Tibial nerve (tissue), 4 donors: ENCODE measurements around the gene CHMP4B. TPM values are rescaled to one million over a fixed set of nuclear protein-coding genes. Genes with fewer than 3 reads are reported as not detected.

Source experiments
- DNase-seq, 2 donors: peaks; one replicate each; pipeline ENCODE4 v3.0.0-alpha.2; 2019; ENCODE audit warnings: low spot score in 2 of 2
- H3K27ac ChIP-seq, 4 donors: fragments of 200-600 bp; sonication (generic) in 3 of 4; one replicate each; pipeline ENCODE4 v1.5.1; 2017 to 2019; ENCODE audit warnings: mild to moderate bottlenecking in 1 of 4
- H3K27me3 ChIP-seq, 2 donors: fragments of 200-600 bp; sonication (generic) in 1 of 2; one replicate each; pipeline versions ENCODE4 v1.5.1 to v1.6.0; 2017 to 2019
- H3K36me3 ChIP-seq, 3 donors: fragments of 200-600 bp; sonication (generic); one replicate each; pipeline ENCODE4 v1.5.1; 2018 to 2019
- H3K4me1 ChIP-seq, 4 donors: fragments of 200-600 bp; sonication (generic) in 3 of 4; one replicate each; pipeline ENCODE4 v1.5.1; 2017 to 2019
- H3K4me3 ChIP-seq, 4 donors: fragments of 200-600 bp; sonication (generic) in 3 of 4; one replicate each; pipeline ENCODE4 v1.5.1; 2017 to 2019; ENCODE audit warnings: mild to moderate bottlenecking in 1 of 4, moderate library complexity in 1 of 4
- H3K9me3 ChIP-seq, 4 donors: fragments of 200-600 bp; sonication (generic) in 3 of 4; one replicate each; pipeline ENCODE4 v1.5.1; 2017 to 2019
- CTCF ChIP-seq, 5 experiments: fragments of 200-600 bp in 3 of 5; fragments of 450-650 bp in 2 of 5; sonication (generic) in 3 of 5; IDR thresholded peaks; one replicate each; pipeline ENCODE4 v1.5.1; 2016 to 2019; ENCODE audit warnings: antibody characterized with exemption in 5 of 5, mild to moderate bottlenecking in 3 of 5, moderate library complexity in 2 of 5
- EP300 ChIP-seq, 2 donors: sonication (generic); formaldehyde crosslinking; IDR thresholded peaks; one replicate each; pipeline ENCODE4 v1.6.1; 2017; ENCODE audit warnings: antibody characterized with exemption in 2 of 2, mild to moderate bottlenecking in 1 of 2
- POLR2A ChIP-seq, 2 donors: fragments of 450-650 bp; IDR thresholded peaks; one replicate each; pipeline ENCODE4 v1.6.1; 2017; ENCODE audit warnings: antibody characterized with exemption in 2 of 2, mild to moderate bottlenecking in 2 of 2, moderate library complexity in 2 of 2
- WGBS, 2 donors: methylation state at CpG; one replicate each; pipeline ENCODE4 v1.1.5; 2018; 5-methylcytosine and 5-hydroxymethylcytosine counted together
- total RNA-seq, 4 donors: library from RNA; depleted of rRNA; stranded (reverse); fragments of >200 nt; gene quantifications; one replicate each; pipeline ENCODE4 v1.1.0, GENCODE V29; 2016

CHMP4B gene
- total RNA-seq, 4 donors from 2014 or later: 72.0 to 93.1 (median 78.9) TPM

GRCh38 chr20:33838035-33838864 lies 27.1 kb downstream of the CHMP4B start:
- no peaks in the 10 kb centered on the region for H3K36me3 ChIP-seq
- H3K4me1 ChIP-seq: peaks cover 0 to 78% (median 52%) of the 10 kb centered on the region in 4 donors
- TF ChIP-seq POLR2A (IDR thresholded peaks at IDR 0.05) (no peak), EP300 (IDR thresholded peaks at IDR 0.05) (no peak), CTCF (IDR thresholded peaks at IDR 0.05) (no peak)
- no peak overlapping the region for H3K27ac ChIP-seq
- WGBS, 2 donors: 79 to 82% methylated on average over 8 of the region's 8 CpGs
- H3K4me3 ChIP-seq: no peak overlapping the region
- DNase-seq: no peak
- H3K27me3 ChIP-seq: no peaks in the 10 kb centered on the region
- no peaks in the 10 kb centered on the region for H3K9me3 ChIP-seq

GRCh38 chr20:33839591-33839990 lies 28.4 kb downstream of the CHMP4B start:
- H3K9me3 ChIP-seq: no peaks in the 10 kb centered on the region
- no peak overlapping the region for H3K4me3 ChIP-seq
- peaks cover 0 to 86% (median 64%) of the 10 kb centered on the region in 4 donors for H3K4me1 ChIP-seq
- H3K36me3 ChIP-seq: no peaks in the 10 kb centered on the region
- no peaks in the 10 kb centered on the region for H3K27me3 ChIP-seq
- TF ChIP-seq CTCF (IDR thresholded peaks at IDR 0.05) (no peak), EP300 (IDR thresholded peaks at IDR 0.05) (no peak), POLR2A (IDR thresholded peaks at IDR 0.05) (no peak)
- no peak for DNase-seq
- no peak overlapping the region for H3K27ac ChIP-seq
- WGBS, 2 donors: 84 to 88% methylated on average over 3 of the region's 3 CpGs

GRCh38 chr20:33840160-33840559 lies 29.0 kb downstream of the CHMP4B start:
- no peak overlapping the region for H3K27ac ChIP-seq
- H3K27me3 ChIP-seq: no peaks in the 10 kb centered on the region
- no peak overlapping the region for H3K4me3 ChIP-seq
- no peak for TF ChIP-seq EP300 (IDR thresholded peaks at IDR 0.05)
- no peak for TF ChIP-seq CTCF (IDR thresholded peaks at IDR 0.05)
- no peak for TF ChIP-seq POLR2A (IDR thresholded peaks at IDR 0.05)
- no peak for DNase-seq
- H3K9me3 ChIP-seq: no peaks in the 10 kb centered on the region
- peaks cover 0 to 86% (median 64%) of the 10 kb centered on the region in 4 donors for H3K4me1 ChIP-seq
- no peaks in the 10 kb centered on the region for H3K36me3 ChIP-seq
- WGBS, 2 donors: 84 to 87% methylated on average over 7 of the region's 7 CpGs

GRCh38 chr20:33840759-33841435 lies 29.7 kb downstream of the CHMP4B start:
- Histone ChIP-seq H3K27me3 (no peaks in the 10 kb centered on the region), H3K27ac (no peak overlapping the region), H3K4me3 (no peak overlapping the region), H3K4me1 (peaks cover 0 to 85% (median 61%) of the 10 kb centered on the region in 4 donors), H3K36me3 (no peaks in the 10 kb centered on the region), H3K9me3 (no peaks in the 10 kb centered on the region)
- DNase-seq: no peak
- 43 to 55% methylated on average over 4 of the region's 4 CpGs for WGBS, 2 donors
- TF ChIP-seq CTCF (IDR thresholded peaks at IDR 0.05) (no peak), EP300 (IDR thresholded peaks at IDR 0.05) (no peak), POLR2A (IDR thresholded peaks at IDR 0.05) (no peak)

- no peak overlapping the region for H3K27ac ChIP-seq
- H3K4me3 ChIP-seq: no peak overlapping the region
- no peaks in the 10 kb centered on the region for H3K9me3 ChIP-seq
- no peaks in the 10 kb centered on the region for H3K27me3 ChIP-seq
- no peak for DNase-seq
- 59 to 67% methylated on average over 4 of the region's 4 CpGs for WGBS, 2 donors
- TF ChIP-seq EP300 (IDR thresholded peaks at IDR 0.05): no peak
- no peak for TF ChIP-seq CTCF (IDR thresholded peaks at IDR 0.05)
- no peak for TF ChIP-seq POLR2A (IDR thresholded peaks at IDR 0.05)
- no peaks in the 10 kb centered on the region for H3K36me3 ChIP-seq
- peaks cover 0 to 85% (median 57%) of the 10 kb centered on the region in 4 donors for H3K4me1 ChIP-seq
These were observed 30.3 kb downstream of the CHMP4B start for GRCh38 chr20:33841436-33841799.
